ENCODE measurements around the gene LMCD1.

LMCD1 gene

GRCh38 chr3:8503871-8504610 is 2.4 kb downstream of the LMCD1 start:
- peak; percentile 38 for TF ChIP-seq CTCF (conservative IDR thresholded peaks at IDR 0.05; ENCODE audit: low read depth, low read length)
- no peak for DNase-seq (ENCODE audit: low read depth)
- peak overlapping the region; percentile 30 for H3K4me3 ChIP-seq (ENCODE audit: low read length)

- H3K4me3 ChIP-seq (ENCODE audit: low read length): no peak overlapping the region
- TF ChIP-seq CTCF (conservative IDR thresholded peaks at IDR 0.05; ENCODE audit: low read depth, low read length): no peak
- DNase-seq (ENCODE audit: low read depth): no peak
Observed at GRCh38 chr3:8504611-8504973, 3.0 kb downstream of the LMCD1 start.

DNA sequence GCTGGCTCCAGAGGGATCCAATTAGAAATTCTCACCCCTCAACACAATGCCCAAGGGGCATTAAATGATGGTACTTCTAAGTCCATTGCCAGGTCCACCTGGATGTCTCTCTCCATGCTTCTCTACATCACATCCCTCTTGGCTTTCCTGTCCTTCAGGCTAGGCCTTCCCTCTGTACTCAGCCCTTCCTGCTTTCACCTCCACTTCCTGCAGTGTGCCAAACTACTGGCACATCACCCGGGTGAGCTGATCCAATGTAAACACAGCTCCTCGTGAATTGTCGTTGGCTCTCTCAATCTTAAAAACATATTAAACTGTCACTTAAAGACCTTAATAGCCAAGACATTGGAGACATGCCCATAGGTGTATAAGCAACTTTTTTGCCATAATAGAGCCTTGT is 4.0 kb downstream of the LMCD1 start:
- no peak for TF ChIP-seq CTCF (conservative IDR thresholded peaks at IDR 0.05; ENCODE audit: low read depth, low read length)
- H3K4me3 ChIP-seq (ENCODE audit: low read length): no peak overlapping the region
- no peak for DNase-seq (ENCODE audit: low read depth)

DNA sequence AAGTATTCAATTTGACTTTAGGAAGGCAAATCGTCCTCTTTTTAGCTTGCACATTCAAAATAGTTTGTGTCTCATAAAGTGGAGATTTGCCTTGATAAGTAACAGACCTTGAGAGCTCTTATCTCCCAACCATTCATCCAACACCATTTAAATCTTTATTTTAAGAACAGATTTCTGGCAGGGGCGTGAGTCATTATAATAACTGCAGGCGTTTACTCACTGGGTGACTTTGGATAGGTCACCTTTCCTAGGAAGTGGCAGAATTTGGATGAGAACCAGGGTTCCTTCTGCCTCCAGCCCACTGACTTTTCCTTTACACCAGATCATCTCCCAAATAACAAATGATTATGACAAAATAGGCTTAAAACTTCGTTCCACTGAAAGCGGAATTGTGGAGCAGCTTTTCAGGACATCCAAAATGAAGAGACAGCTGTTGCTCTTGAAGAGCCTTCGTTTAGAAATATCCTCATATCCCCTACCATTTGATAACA is 5.0 kb downstream of the LMCD1 start:
- H3K4me3 ChIP-seq (ENCODE audit: low read length): no peak overlapping the region
- TF ChIP-seq CTCF (conservative IDR thresholded peaks at IDR 0.05; ENCODE audit: low read depth, low read length): no peak
- no peak for DNase-seq (ENCODE audit: low read depth)

DNA sequence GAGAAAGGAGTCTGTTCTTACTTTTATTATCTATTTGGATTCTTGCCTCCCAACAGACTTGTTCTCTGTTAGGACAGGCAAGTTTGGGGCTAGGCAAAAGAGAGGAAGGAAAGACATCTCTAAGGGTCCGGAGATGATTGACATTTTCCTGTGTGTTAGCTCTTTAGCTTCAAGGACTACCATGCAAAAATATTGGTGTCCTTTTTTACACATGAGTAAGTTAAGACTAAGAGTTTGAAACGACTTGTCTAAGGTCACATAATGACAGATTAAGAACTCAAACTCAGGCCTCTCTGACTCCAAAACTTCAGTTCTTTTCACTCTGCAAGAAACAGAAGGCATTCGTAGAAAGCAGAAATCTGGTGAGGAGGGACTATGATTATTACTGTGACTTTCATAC is 5.9 kb downstream of the LMCD1 start:
- no peak overlapping the region for H3K4me3 ChIP-seq (ENCODE audit: low read length)
- no peak for TF ChIP-seq CTCF (conservative IDR thresholded peaks at IDR 0.05; ENCODE audit: low read depth, low read length)
- DNase-seq (ENCODE audit: low read depth): no peak

DNA sequence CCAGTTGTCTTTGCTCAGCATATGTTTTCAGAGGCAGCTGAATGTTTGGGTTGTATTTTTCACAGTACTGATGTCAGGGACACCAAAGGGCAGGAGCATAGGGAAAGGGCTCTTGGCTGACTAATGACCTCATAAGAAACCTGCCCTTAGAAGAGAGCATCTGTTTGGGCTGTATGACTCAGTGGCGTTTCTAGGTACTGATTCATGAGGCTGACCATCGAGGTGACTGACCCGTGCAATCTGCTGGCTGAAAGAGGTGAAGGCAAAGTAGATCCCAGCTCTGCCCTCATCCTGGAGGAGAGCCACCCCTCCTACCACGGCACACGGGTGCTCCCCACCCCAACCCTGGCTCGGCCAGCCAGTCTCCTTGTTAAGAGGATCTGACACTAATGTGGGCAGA is 8.3 kb downstream of the LMCD1 start:
- no peak for DNase-seq (ENCODE audit: low read depth)
- TF ChIP-seq CTCF (conservative IDR thresholded peaks at IDR 0.05; ENCODE audit: low read depth, low read length): no peak
- H3K4me3 ChIP-seq (ENCODE audit: low read length): no peak overlapping the region

DNA sequence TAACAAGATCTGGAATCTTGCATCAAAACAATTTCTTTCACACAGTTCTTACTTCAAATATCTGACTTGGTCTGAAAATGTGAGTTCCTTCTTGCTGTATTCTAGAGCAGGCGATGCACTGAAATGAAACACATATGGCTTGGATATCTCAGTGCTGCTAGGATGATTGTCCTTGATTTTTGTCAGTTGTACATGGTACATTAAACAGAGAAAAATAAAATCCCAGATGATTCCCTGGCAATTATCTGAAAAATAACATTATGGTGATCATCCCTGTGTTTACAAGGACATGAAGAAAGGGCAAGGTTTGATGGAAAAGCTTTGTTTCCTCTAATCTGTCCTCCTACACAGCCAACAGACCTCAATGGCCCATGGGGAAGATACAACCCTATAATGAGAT is 10.6 kb downstream of the LMCD1 start:
- DNase-seq (ENCODE audit: low read depth): no peak

More for the DNA sequence above, 10.6 kb downstream of the LMCD1 start:
- H3K4me3 ChIP-seq (ENCODE audit: low read length): no peak overlapping the region
- no peak for TF ChIP-seq CTCF (conservative IDR thresholded peaks at IDR 0.05; ENCODE audit: low read depth, low read length)
